ENCODE measurements around the gene FCMR. TPM values are rescaled to one million over a fixed set of nuclear protein-coding genes. Genes with fewer than 3 reads are reported as not detected.

FCMR gene
- polyA plus RNA-seq, 1 experiment = 1.1 TPM

GRCh38 chr1:206922524-206922923 lies 783 bp upstream of the FCMR start:
- TF ChIP-seq, protein P1, sequence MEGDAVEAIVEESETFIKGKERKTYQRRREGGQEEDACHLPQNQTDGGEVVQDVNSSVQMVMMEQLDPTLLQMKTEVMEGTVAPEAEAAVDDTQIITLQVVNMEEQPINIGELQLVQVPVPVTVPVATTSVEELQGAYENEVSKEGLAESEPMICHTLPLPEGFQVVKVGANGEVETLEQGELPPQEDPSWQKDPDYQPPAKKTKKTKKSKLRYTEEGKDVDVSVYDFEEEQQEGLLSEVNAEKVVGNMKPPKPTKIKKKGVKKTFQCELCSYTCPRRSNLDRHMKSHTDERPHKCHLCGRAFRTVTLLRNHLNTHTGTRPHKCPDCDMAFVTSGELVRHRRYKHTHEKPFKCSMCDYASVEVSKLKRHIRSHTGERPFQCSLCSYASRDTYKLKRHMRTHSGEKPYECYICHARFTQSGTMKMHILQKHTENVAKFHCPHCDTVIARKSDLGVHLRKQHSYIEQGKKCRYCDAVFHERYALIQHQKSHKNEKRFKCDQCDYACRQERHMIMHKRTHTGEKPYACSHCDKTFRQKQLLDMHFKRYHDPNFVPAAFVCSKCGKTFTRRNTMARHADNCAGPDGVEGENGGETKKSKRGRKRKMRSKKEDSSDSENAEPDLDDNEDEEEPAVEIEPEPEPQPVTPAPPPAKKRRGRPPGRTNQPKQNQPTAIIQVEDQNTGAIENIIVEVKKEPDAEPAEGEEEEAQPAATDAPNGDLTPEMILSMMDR (IDR thresholded peaks at IDR 0.05; ENCODE audit: low read depth, low read length) = no peak
- no peak for DNase-seq (ENCODE audit: low read depth, low spot score)
- ChIA-PET CTCF (interaction anchor here (0.9 to 2.1 kb wide), 4 partner anchors 10 to 188 kb away, joined by 3 to 11 read pairs (median 6); no protein-coding TSS in a partner anchor), POLR2A (no interaction called here)
- H3K27me3 ChIP-seq (ENCODE audit: control insufficient read depth, insufficient read depth, low read length) = peaks cover 2% of the 10 kb centered on the region
- no peak overlapping the region for H3K4me3 ChIP-seq (ENCODE audit: low read depth, low read length)
- H3K27ac ChIP-seq (ENCODE audit: low read depth, low read length) = no peak overlapping the region
- peaks cover 2% of the 10 kb centered on the region; the same call in 1 of the 2 replicates for H3K9me3 ChIP-seq (ENCODE audit: control insufficient read depth, insufficient read depth, low read length)

- no peak for DNase-seq (ENCODE audit: low read depth, low spot score)
- ChIA-PET CTCF (interaction anchor here (1.4 to 5.0 kb wide), 3 partner anchors 64 to 192 kb away, joined by 3 to 24 read pairs (median 8); no protein-coding TSS in a partner anchor), POLR2A (no interaction called here)
- TF ChIP-seq, protein P1 (IDR thresholded peaks at IDR 0.05; ENCODE audit: low read depth, low read length) = no peak
- H3K27ac ChIP-seq (ENCODE audit: low read depth, low read length) = no peak overlapping the region
- peaks cover 16% of the 10 kb centered on the region for H3K27me3 ChIP-seq (ENCODE audit: control insufficient read depth, insufficient read depth, low read length)
- H3K9me3 ChIP-seq (ENCODE audit: control insufficient read depth, insufficient read depth, low read length) = no peaks in the 10 kb centered on the region
- no peak overlapping the region for H3K4me3 ChIP-seq (ENCODE audit: low read depth, low read length)
Measured at GRCh38 chr1:206918076-206918475, 3.7 kb downstream of the FCMR start.

DNA sequence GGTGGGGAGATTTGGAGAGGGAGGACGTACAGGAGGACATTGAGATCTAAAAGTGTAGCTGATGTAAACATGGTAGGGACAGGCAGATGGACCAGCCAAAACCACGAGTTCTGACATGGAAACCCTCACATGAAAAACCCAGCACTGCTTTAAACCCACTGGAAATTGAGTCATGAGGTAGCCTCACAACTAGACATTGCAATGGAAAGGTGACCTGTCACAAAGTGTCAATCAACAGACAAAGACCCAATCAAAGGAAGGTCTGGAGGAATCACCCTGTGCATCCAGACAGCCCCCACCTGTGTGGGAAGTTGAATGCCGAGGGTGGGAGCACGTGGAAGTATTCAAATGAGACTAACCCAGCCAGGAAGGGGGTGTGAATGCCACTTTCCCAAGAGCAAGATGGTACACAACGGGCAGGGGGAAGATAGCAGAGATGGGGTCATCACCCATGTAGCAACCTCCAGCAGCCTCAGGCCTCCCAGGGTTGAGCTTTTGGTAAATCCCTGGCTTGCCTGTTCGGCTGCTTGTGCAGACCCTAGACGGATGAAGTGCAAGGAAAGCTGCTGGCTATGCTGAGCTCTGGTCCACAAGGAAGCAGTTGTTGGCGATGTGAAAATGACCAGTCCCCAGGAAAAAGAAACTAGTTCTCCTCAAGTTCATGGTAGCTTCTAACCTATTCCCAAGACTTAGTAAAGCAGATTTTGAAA lies 5.6 kb downstream of the FCMR start:
- no peak for DNase-seq (ENCODE audit: low read depth, low spot score)
- Histone ChIP-seq H3K9me3 (ENCODE audit: control insufficient read depth, insufficient read depth, low read length) (no peaks in the 10 kb centered on the region), H3K27me3 (ENCODE audit: control insufficient read depth, insufficient read depth, low read length) (peaks cover 16% of the 10 kb centered on the region), H3K4me3 (ENCODE audit: low read depth, low read length) (no peak overlapping the region), H3K27ac (ENCODE audit: low read depth, low read length) (no peak overlapping the region)
- ChIA-PET CTCF (interaction anchor here (0.8 to 6.0 kb wide), 8 partner anchors 51 to 583 kb away, joined by 3 to 147 read pairs (median 6); partner anchors contain the start of gene IL20), POLR2A (no interaction called here)
- TF ChIP-seq, protein P1 (IDR thresholded peaks at IDR 0.05; ENCODE audit: low read depth, low read length) = no peak

GRCh38 chr1:206915030-206915735 lies 6.6 kb downstream of the FCMR start:
- no peak overlapping the region for H3K27ac ChIP-seq (ENCODE audit: low read depth, low read length)
- TF ChIP-seq, protein P1 (IDR thresholded peaks at IDR 0.05; ENCODE audit: low read depth, low read length) = no peak
- no peaks in the 10 kb centered on the region for H3K9me3 ChIP-seq (ENCODE audit: control insufficient read depth, insufficient read depth, low read length)
- ChIA-PET POLR2A (interaction anchor here (0.5 kb wide), 1 partner anchor 191 kb away, joined by 3 read pairs; no protein-coding TSS in a partner anchor), CTCF (interaction anchor here (0.6 to 6.0 kb wide), 5 partner anchors 105 to 584 kb away, joined by 3 to 147 read pairs (median 24); no protein-coding TSS in a partner anchor)
- peaks cover 16% of the 10 kb centered on the region for H3K27me3 ChIP-seq (ENCODE audit: control insufficient read depth, insufficient read depth, low read length)
- no peak for DNase-seq (ENCODE audit: low read depth, low spot score)
- no peak overlapping the region for H3K4me3 ChIP-seq (ENCODE audit: low read depth, low read length)

Measured in AG04450 (cell line).